HFFc6 (cell line): ENCODE results near the gene CRIP1. TPM values are rescaled to one million over a fixed set of nuclear protein-coding genes. Genes with fewer than 3 reads are reported as not detected.

Experiments used
- DNase-seq: peaks from one replicate; pipeline ENCODE4 v3.0.0-alpha.2; 2018
- H3K27ac Mint-ChIP-seq: 2 replicates; pipeline ENCODE4 v1.8.0; 2020; ENCODE audit warnings: mild to moderate bottlenecking, mixed read lengths
- H3K27me3 Mint-ChIP-seq: 2 replicates; pipeline ENCODE4 v1.8.0; 2021; ENCODE audit warnings: mild to moderate bottlenecking, moderate library complexity, mixed read lengths; ENCODE audit not compliant: insufficient read depth
- H3K36me3 Mint-ChIP-seq: 2 replicates; pipeline ENCODE4 v1.8.0; 2021; ENCODE audit warnings: low read depth, mixed read lengths
- H3K4me1 Mint-ChIP-seq: 2 replicates; pipeline ENCODE4 v1.8.0; 2020; ENCODE audit warnings: low read depth, mixed read lengths
- H3K4me3 Mint-ChIP-seq: 2 replicates; pipeline ENCODE4 v1.8.0; 2020; ENCODE audit warnings: mild to moderate bottlenecking, moderate library complexity, mixed read lengths
- H3K9me3 Mint-ChIP-seq: 2 replicates; pipeline ENCODE4 v1.8.0; 2020; ENCODE audit warnings: mild to moderate bottlenecking, mixed read lengths
- CTCF ChIP-seq: fragments of 200-600 bp; sonication (generic); IDR thresholded peaks from 2 replicates; pipeline ENCODE4 v1.5.0; 2021; ENCODE audit warnings: antibody characterized with exemption, mild to moderate bottlenecking
- total RNA-seq, 6 experiments: library from RNA; stranded (reverse); fragmentation: NEBNext Ultra II Directional; extraction: Animal tissue kit (Norgen Biotek cat#: 25700); gene quantifications; 2 replicates in 1 of 6; 3 replicates in 5 of 6; pipeline ENCODE4 v1.2.3, GENCODE V29; 2021

The CRIP1 gene
- total RNA-seq, 6 experiments from 2014 or later, result 4.8 to 55.2 (median 42.3) TPM

GRCh38 chr14:105526776-105527380 lies 40.2 kb downstream of the CRIP1 start:
- no peaks in the 10 kb centered on the region for H3K36me3 Mint-ChIP-seq
- H3K27ac Mint-ChIP-seq, result no peak overlapping the region
- H3K4me3 Mint-ChIP-seq, result peak overlapping the region; percentile 75
- H3K9me3 Mint-ChIP-seq, result no peaks in the 10 kb centered on the region
- no peak for DNase-seq
- no peaks in the 10 kb centered on the region for H3K4me1 Mint-ChIP-seq
- no peak for TF ChIP-seq CTCF
- peaks cover 5% of the 10 kb centered on the region; the same call in 1 of the 2 replicates for H3K27me3 Mint-ChIP-seq

DNA sequence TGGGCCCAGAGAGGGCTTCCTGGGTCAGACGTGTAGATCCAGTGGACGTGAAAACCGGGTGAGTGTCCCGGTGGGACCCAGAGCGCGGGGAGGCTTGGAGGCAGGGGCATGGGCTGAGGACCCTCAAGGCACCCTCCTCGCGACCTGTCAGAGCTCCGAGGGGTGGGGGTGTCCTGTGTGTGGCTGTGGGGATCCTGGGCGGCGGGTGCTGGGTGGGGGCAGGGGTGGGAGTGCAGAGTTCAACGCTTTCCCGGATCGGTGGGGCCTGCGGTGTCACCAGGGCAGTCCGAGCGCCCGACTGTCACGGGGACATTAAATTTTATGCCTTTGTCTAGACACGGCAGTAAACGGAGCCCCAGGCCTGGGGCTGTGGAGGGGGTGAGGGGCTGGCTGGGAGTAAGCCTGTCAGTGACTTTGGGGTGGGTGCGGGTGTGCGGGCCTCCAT lies 40.7 kb downstream of the CRIP1 start:
- no peak for DNase-seq
- Mint-ChIP-seq H3K9me3 (no peaks in the 10 kb centered on the region), H3K27me3 (peaks cover 6% of the 10 kb centered on the region; the same call in 1 of the 2 replicates), H3K36me3 (no peaks in the 10 kb centered on the region), H3K27ac (0 out of 2 replicates have a peak overlapping the region, but pooled peaks have one; percentile 26), H3K4me3 (peak overlapping the region; percentile 75), H3K4me1 (no peaks in the 10 kb centered on the region)
- TF ChIP-seq CTCF, result no peak

DNA sequence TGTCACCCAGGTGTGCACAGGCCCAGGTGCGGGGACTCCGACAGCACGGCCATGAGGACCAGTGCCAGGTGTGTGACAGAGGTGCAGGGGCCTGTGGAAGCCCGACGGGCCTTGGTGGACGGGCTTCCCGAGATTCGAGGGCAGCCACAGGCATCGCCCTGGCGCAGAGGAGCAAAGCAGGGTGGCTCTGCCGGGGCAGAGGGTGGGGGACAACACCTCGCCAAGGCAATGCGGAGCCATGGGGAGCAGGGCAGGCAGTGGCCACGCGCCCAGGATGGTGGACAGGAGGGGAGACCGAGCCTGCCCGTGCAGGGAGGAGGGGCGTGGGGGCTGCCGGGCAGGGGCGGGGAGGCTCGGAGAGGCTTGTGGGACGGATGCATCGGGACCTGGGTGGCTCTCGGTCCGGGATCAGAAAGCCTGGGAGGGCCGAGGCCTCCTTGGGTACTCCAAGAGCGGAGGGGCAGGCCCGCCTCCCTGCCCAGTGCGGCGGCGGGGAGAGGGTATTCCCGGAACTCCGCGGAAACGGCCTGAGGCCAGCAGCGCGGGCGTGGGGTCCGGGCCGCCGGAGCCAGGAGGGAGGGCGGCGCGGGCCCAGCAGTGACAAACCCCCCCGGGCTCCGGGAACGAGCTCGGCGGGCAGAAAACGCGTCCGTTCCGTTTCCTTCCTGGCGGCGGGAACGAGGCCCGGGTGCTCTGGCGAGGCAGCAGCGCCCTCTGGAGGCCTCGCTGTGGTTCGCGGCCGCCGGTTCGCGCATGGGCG lies 41.3 kb downstream of the CRIP1 start:
- DNase-seq, result peak; percentile 45
- Mint-ChIP-seq H3K4me3 (peak overlapping the region; percentile 75), H3K4me1 (no peaks in the 10 kb centered on the region), H3K36me3 (no peaks in the 10 kb centered on the region), H3K27ac (peak overlapping the region; percentile 26; the same call in 1 of the 2 replicates), H3K9me3 (no peaks in the 10 kb centered on the region), H3K27me3 (peaks cover 8% of the 10 kb centered on the region; the same call in 1 of the 2 replicates)
- TF ChIP-seq CTCF, result peak; percentile 90

- Mint-ChIP-seq H3K27me3 (peaks cover 12% of the 10 kb centered on the region; the same call in 1 of the 2 replicates), H3K9me3 (no peaks in the 10 kb centered on the region), H3K27ac (no peak overlapping the region), H3K4me1 (no peaks in the 10 kb centered on the region), H3K4me3 (no peak overlapping the region), H3K36me3 (no peaks in the 10 kb centered on the region)
- TF ChIP-seq CTCF, result peak; percentile 59; the same call in 1 of the 2 replicates
- no peak for DNase-seq
Measured at GRCh38 chr14:105528586-105529318, 42.1 kb downstream of the CRIP1 start.

DNA sequence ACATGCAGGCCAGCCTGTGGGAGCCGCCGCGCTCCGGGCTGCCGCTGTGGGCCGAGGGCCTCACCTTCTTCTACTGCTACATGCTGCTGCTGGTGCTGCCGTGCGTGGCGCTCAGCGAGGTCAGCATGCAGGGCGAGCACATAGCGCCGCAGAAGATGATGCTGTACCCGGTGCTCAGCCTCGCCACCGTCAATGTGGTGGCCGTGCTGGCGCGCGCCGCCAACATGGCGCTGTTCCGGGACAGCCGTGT lies 42.6 kb downstream of the CRIP1 start:
- H3K4me3 Mint-ChIP-seq, result no peak overlapping the region
- no peak overlapping the region for H3K27ac Mint-ChIP-seq
- peaks cover 17% of the 10 kb centered on the region for H3K27me3 Mint-ChIP-seq
- no peaks in the 10 kb centered on the region for H3K4me1 Mint-ChIP-seq
- TF ChIP-seq CTCF, result no peak
- no peaks in the 10 kb centered on the region for H3K9me3 Mint-ChIP-seq
- no peaks in the 10 kb centered on the region for H3K36me3 Mint-ChIP-seq
- DNase-seq, result no peak
